Loucy (cell line): ENCODE results near the gene LDLRAD4.

Source experiments
- H2AFZ ChIP-seq: fragments of 200-600 bp; sonication (generic); 2 replicates; pipeline ENCODE4 v1.6.0; 2016; ENCODE audit warnings: antibody characterized with exemption, mild to moderate bottlenecking, low read length, moderate library complexity
- H3F3A ChIP-seq: fragments of 200-600 bp; 2 replicates; pipeline ENCODE4 v1.6.0; 2016; ENCODE audit warnings: antibody characterized with exemption, low read depth, mild to moderate bottlenecking
- H3K27me3 ChIP-seq: fragments of 200-600 bp; sonication (generic); 2 replicates; pipeline ENCODE4 v1.6.1; 2014; ENCODE audit warnings: low read length, mild to moderate bottlenecking; ENCODE audit not compliant: insufficient read depth, poor library complexity, severe bottlenecking
- H3K36me3 ChIP-seq: fragments of 200-600 bp; sonication (generic); 2 replicates; pipeline ENCODE4 v1.6.1; 2016; ENCODE audit warnings: low read length; ENCODE audit not compliant: insufficient read depth
- H3K4me1 ChIP-seq: fragments of 200-600 bp; sonication (generic); 2 replicates; pipeline ENCODE4 v1.5.1; 2014; ENCODE audit warnings: low read length, mild to moderate bottlenecking; ENCODE audit not compliant: insufficient read depth, poor library complexity, severe bottlenecking
- H3K4me2 ChIP-seq: fragments of 200-600 bp; sonication (generic); 2 replicates; pipeline ENCODE4 v1.6.0; 2014; ENCODE audit warnings: antibody characterized with exemption, low read length, low read depth, mild to moderate bottlenecking; ENCODE audit not compliant: poor library complexity, severe bottlenecking
- H3K4me3 ChIP-seq: fragments of 200-600 bp; sonication (generic); 2 replicates; pipeline ENCODE4 v1.5.1; 2014; ENCODE audit warnings: low read length, mild to moderate bottlenecking, mixed read lengths; ENCODE audit not compliant: poor library complexity, severe bottlenecking
- H3K79me2 ChIP-seq: fragments of 200-600 bp; sonication (generic); 2 replicates; pipeline ENCODE4 v1.6.1; 2014; ENCODE audit warnings: low read length; ENCODE audit not compliant: insufficient read depth
- H3K9ac ChIP-seq: fragments of 200-600 bp; sonication (generic); 2 replicates; pipeline ENCODE4 v1.6.0; 2014; ENCODE audit warnings: mild to moderate bottlenecking, low read depth, low read length, moderate library complexity; ENCODE audit not compliant: poor library complexity, severe bottlenecking
- H3K9me2 ChIP-seq: fragments of 200-600 bp; sonication (generic); replicated peaks from 2 replicates; pipeline ENCODE4 v1.6.1; 2016; ENCODE audit warnings: low read depth, low read length, mixed read lengths
- H3K9me3 ChIP-seq: fragments of 200-600 bp; sonication (generic); 2 replicates; pipeline ENCODE4 v1.6.1; 2014; ENCODE audit warnings: mild to moderate bottlenecking, antibody characterized with exemption, low read length, low read depth; ENCODE audit not compliant: insufficient read depth
- H4K20me1 ChIP-seq: fragments of 200-600 bp; sonication (generic); 2 replicates; pipeline ENCODE4 v1.6.0; 2014; ENCODE audit warnings: antibody characterized with exemption, low read length, mild to moderate bottlenecking; ENCODE audit not compliant: insufficient read depth, poor library complexity, severe bottlenecking
- CTCF ChIP-seq: fragments of 200-600 bp; sonication (generic); conservative IDR thresholded peaks from 2 replicates; pipeline ENCODE4 v1.5.1; 2014; ENCODE audit warnings: mild to moderate bottlenecking, antibody characterized with exemption, low read length
- EZH2phosphoT487 ChIP-seq: fragments of 200-600 bp; IDR thresholded peaks from 2 replicates; pipeline ENCODE4 v1.6.1; 2018; ENCODE audit warnings: antibody characterized with exemption, mild to moderate bottlenecking, moderate library complexity, borderline replicate concordance

Gene LDLRAD4

GRCh38 chr18:13271302-13271911, 52.8 kb downstream of the LDLRAD4 start:
- no peaks in the 10 kb centered on the region for H3K36me3 ChIP-seq
- H3K79me2 ChIP-seq: peaks cover 44% of the 10 kb centered on the region
- H3K4me3 ChIP-seq: no peak overlapping the region
- no peaks in the 10 kb centered on the region for H3F3A ChIP-seq
- no peak overlapping the region for H2AFZ ChIP-seq
- no peaks in the 10 kb centered on the region for H3K9me2 ChIP-seq
- TF ChIP-seq EZH2phosphoT487: no peak
- TF ChIP-seq CTCF: no peak
- peaks cover 6% of the 10 kb centered on the region for H3K4me1 ChIP-seq
- no peaks in the 10 kb centered on the region for H3K27me3 ChIP-seq
- no peaks in the 10 kb centered on the region for H4K20me1 ChIP-seq
- no peak overlapping the region for H3K4me2 ChIP-seq
- no peaks in the 10 kb centered on the region for H3K9me3 ChIP-seq
- no peak overlapping the region for H3K9ac ChIP-seq

GRCh38 chr18:13272416-13272815, 53.9 kb downstream of the LDLRAD4 start:
- TF ChIP-seq EZH2phosphoT487 (no peak), CTCF (no peak)

DNA sequence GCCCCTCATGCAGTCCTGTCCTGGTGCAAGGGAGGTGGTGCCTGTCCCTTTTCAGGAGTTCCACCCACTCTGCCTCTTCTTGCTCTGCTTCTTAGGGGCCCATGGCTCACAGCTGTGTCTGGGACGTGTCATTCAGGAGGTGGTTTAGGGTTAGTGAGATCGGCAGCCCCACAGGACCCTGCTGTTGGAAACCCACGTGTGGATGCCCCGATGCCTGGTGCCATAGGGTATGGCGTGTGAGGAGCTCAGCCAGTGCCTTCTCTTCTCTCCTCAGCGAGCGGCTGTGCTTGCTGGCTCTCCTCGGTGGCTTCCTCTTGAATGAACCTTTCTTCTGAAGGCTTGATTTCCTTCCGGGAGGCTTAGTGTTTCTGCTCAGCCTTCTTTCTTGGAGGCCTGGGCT, 55.2 kb downstream of the LDLRAD4 start:
- no peak overlapping the region for H2AFZ ChIP-seq
- H3K79me2 ChIP-seq: peaks cover 37% of the 10 kb centered on the region; the same call in 1 of the 2 replicates
- no peaks in the 10 kb centered on the region for H3K4me1 ChIP-seq
- H3K9ac ChIP-seq: peak overlapping the region; percentile 8
- H3F3A ChIP-seq: no peaks in the 10 kb centered on the region
- peak overlapping the region; percentile 14 for H3K4me2 ChIP-seq
- TF ChIP-seq CTCF: no peak
- no peak for TF ChIP-seq EZH2phosphoT487
- H4K20me1 ChIP-seq: no peaks in the 10 kb centered on the region
- H3K9me2 ChIP-seq: no peaks in the 10 kb centered on the region
- peak overlapping the region; percentile 27 for H3K4me3 ChIP-seq
- H3K9me3 ChIP-seq: no peaks in the 10 kb centered on the region
- H3K27me3 ChIP-seq: no peaks in the 10 kb centered on the region
- peaks cover 6% of the 10 kb centered on the region; the same call in 1 of the 2 replicates for H3K36me3 ChIP-seq

More at GRCh38 chr18:13272416-13272815, 53.9 kb downstream of the LDLRAD4 start:
- Histone ChIP-seq H3K9me3 (no peaks in the 10 kb centered on the region), H2AFZ (no peak overlapping the region), H3K36me3 (no peaks in the 10 kb centered on the region), H3K79me2 (peaks cover 44% of the 10 kb centered on the region), H3K9ac (no peak overlapping the region), H3K27me3 (no peaks in the 10 kb centered on the region), H3K4me1 (peaks cover 5% of the 10 kb centered on the region), H3K4me3 (no peak overlapping the region), H3K4me2 (no peak overlapping the region), H3F3A (no peaks in the 10 kb centered on the region), H3K9me2 (no peaks in the 10 kb centered on the region), H4K20me1 (no peaks in the 10 kb centered on the region)
